ENCODE measurements around the gene PDZD11.
"Not testable (repeated sequence)": the region's sequence is repeated elsewhere in the genome, so short reads cannot be mapped to it uniquely, and the experiment has no call there.

The PDZD11 gene

DNA sequence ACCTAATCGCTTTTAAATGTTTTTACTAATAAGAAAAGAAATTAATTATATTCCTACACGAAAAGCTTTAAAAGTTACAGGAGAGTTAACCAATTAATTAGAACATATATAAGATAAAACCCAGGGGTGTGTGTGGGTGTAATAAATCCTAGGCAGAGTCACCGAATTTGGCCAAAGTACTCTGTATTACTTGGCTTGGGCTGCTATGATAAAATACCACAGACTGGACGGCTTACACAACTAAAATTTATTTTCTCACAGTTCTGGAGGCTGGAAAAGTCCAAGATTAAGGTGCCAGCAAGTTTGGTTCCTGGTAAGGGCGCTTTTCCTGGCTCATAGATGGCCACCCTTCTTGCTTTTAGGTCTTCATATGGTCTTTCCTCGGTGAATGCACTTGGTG lies 44.8 kb downstream of the PDZD11 start:
- no peak for TF ChIP-seq CTCF (IDR thresholded peaks at IDR 0.05; ENCODE audit: low read depth, low read length)
- Histone ChIP-seq H3K36me3 (no peaks in the 10 kb centered on the region), H3K27ac (no peak overlapping the region), H3K4me3 (ENCODE audit: low read depth, low read length) (no peak overlapping the region), H3K27me3 (ENCODE audit: insufficient read depth, low read depth, severe bottlenecking) (peaks cover 9% of the 10 kb centered on the region), H3K9me3 (ENCODE audit: severe bottlenecking) (no peaks in the 10 kb centered on the region)
- no peak for DNase-seq

DNA sequence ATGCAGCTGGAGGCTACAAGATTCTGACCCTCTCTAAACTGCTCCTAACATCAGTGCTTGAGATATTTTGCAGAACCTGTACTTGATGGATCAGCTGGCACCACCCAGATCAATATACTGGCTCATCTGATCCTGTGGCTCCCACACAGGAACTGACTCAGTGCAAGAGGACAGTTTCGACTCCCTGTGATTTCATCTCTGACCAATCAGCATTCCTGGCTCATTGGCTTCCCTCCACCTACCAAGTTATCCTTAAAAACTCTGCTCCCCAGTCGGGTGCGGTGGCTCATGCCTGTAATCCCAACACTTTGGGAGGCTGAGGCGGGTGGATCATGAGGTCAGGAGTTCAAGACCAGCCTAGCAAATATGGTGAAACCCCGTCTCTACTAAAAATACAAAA lies 46.1 kb downstream of the PDZD11 start:
- H3K36me3 ChIP-seq; H3K4me3 ChIP-seq (ENCODE audit: low read depth, low read length); H3K27ac ChIP-seq; H3K9me3 ChIP-seq (ENCODE audit: severe bottlenecking); H3K27me3 ChIP-seq (ENCODE audit: insufficient read depth, low read depth, severe bottlenecking); DNase-seq: not testable (repeated sequence)

GRCh38 chrX:70241501-70241900 lies 48.2 kb downstream of the PDZD11 start:
- Histone ChIP-seq H3K27me3 (ENCODE audit: insufficient read depth, low read depth, severe bottlenecking) (peaks cover 9% of the 10 kb centered on the region), H3K4me3 (ENCODE audit: low read depth, low read length) (no peak overlapping the region), H3K27ac (no peak overlapping the region), H3K9me3 (ENCODE audit: severe bottlenecking) (no peaks in the 10 kb centered on the region), H3K36me3 (no peaks in the 10 kb centered on the region)
- no peak for DNase-seq
- no peak for TF ChIP-seq CTCF (IDR thresholded peaks at IDR 0.05; ENCODE audit: low read depth, low read length)

GRCh38 chrX:70240751-70241150 lies 49.0 kb downstream of the PDZD11 start:
- Histone ChIP-seq H3K36me3 (no peaks in the 10 kb centered on the region), H3K9me3 (ENCODE audit: severe bottlenecking) (no peaks in the 10 kb centered on the region), H3K27ac (no peak overlapping the region), H3K27me3 (ENCODE audit: insufficient read depth, low read depth, severe bottlenecking) (peaks cover 9% of the 10 kb centered on the region), H3K4me3 (ENCODE audit: low read depth, low read length) (no peak overlapping the region)
- DNase-seq, result no peak
- no peak for TF ChIP-seq CTCF (IDR thresholded peaks at IDR 0.05; ENCODE audit: low read depth, low read length)
